Spleen (tissue), 7 donors: ENCODE results near the gene PTPN2.

Experiments used
- POLR2A ChIP-seq, 3 donors: fragments of 450-650 bp; IDR thresholded peaks; one replicate each; pipeline ENCODE4 v1.5.1; 2017; ENCODE audit warnings: antibody characterized with exemption in 3 of 3, mild to moderate bottlenecking in 1 of 3
- POLR2AphosphoS5 ChIP-seq, 3 donors: sonication (generic); formaldehyde crosslinking; IDR thresholded peaks; one replicate each; pipeline ENCODE4 v1.5.1; 2017; ENCODE audit warnings: antibody characterized with exemption in 3 of 3
- TF ChIP-seq, protein P1 (sequence below), 11 experiments: fragments of 200-600 bp in 7 of 11; fragments of 450-650 bp in 4 of 11; sonication (generic) in 4 of 11; IDR thresholded peaks in 8 of 11; conservative IDR thresholded peaks in 3 of 11; 1 replicate in 7 of 11; 2 replicates in 4 of 11; pipeline versions ENCODE4 v1.4.0 to v1.8.0; 2016 to 2021; ENCODE audit warnings: antibody characterized with exemption in 11 of 11, inconsistent platforms in 4 of 11, mild to moderate bottlenecking in 1 of 11
- donor health status: DM: no; HTN: no; CAD: no; lungs with moderate emphysema.
- donor health status: DM: no; HTN: no; CAD: no.
- donor health status: DM: no; HTN: no; CAD: no.

DNA sequence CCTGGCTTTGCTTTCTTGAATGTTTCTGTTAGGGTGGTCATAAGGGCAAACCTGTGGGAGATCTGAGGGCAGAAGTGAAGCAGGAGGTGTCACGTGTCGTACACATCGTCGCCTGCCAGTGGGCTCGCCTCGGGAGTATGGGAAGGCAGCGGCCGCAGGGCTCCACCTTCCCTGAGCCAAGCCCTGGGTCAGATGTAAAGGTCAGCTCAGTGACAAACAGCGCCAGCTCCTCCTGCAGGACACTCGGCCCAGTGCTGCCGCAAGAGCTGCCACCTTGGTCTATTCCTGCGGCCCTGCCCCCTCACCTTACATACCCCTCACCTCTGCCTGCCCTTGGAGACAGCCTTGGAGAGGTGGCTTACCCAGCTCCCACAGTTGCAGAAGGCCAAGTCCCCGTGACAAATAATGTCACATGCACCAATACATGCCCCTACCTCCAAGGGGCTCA lies 117.0 kb downstream of the PTPN2 start:
- TF ChIP-seq POLR2A (IDR thresholded peaks at IDR 0.05), result no peak
- TF ChIP-seq, protein P1, sequence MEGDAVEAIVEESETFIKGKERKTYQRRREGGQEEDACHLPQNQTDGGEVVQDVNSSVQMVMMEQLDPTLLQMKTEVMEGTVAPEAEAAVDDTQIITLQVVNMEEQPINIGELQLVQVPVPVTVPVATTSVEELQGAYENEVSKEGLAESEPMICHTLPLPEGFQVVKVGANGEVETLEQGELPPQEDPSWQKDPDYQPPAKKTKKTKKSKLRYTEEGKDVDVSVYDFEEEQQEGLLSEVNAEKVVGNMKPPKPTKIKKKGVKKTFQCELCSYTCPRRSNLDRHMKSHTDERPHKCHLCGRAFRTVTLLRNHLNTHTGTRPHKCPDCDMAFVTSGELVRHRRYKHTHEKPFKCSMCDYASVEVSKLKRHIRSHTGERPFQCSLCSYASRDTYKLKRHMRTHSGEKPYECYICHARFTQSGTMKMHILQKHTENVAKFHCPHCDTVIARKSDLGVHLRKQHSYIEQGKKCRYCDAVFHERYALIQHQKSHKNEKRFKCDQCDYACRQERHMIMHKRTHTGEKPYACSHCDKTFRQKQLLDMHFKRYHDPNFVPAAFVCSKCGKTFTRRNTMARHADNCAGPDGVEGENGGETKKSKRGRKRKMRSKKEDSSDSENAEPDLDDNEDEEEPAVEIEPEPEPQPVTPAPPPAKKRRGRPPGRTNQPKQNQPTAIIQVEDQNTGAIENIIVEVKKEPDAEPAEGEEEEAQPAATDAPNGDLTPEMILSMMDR (IDR thresholded peaks at IDR 0.05 in 8 of 11, conservative IDR thresholded peaks at IDR 0.05 in 3 of 11), result no peak
- no peak for TF ChIP-seq POLR2AphosphoS5 (IDR thresholded peaks at IDR 0.05)
